SK-N-SH treated with all-trans-retinoic acid at 6 μM for 48 hours (cell line): ENCODE results near the gene BBS9.

ENCODE experiments used
- ATAC-seq: fragments of 200-7000 bp; cut with Tn5 transposase; 3 replicates; pipeline ENCODE4 v1.9.1; 2020; ENCODE audit warnings: mild to moderate bottlenecking, moderate library complexity
- ARNTL ChIP-seq: fragments of 450-650 bp; formaldehyde crosslinking; IDR thresholded peaks from 2 replicates; pipeline ENCODE4 v1.5.0; 2020; ENCODE audit warnings: low read depth, mild to moderate bottlenecking, moderate library complexity, borderline replicate concordance
- BACH2 ChIP-seq: fragments of 250-450 bp; sonication (Bioruptor Pico); IDR thresholded peaks from 2 replicates; pipeline ENCODE4 v1.9.0; 2021; ENCODE audit warnings: mild to moderate bottlenecking, borderline replicate concordance
- CREB5 ChIP-seq: fragments of 250-450 bp; sonication (Bioruptor Pico); IDR thresholded peaks from 2 replicates; pipeline ENCODE4 v1.5.1; 2020; ENCODE audit warnings: low read depth, mild to moderate bottlenecking, moderate library complexity
- CSDC2 ChIP-seq: fragments of 250-450 bp; sonication (Bioruptor Pico); IDR thresholded peaks from 2 replicates; pipeline ENCODE4 v1.5.0; 2020; ENCODE audit warnings: mild to moderate bottlenecking, moderate library complexity
- ESRRG ChIP-seq: fragments of 250-450 bp; sonication (Bioruptor Pico); IDR thresholded peaks from 2 replicates; pipeline ENCODE4 v1.6.1; 2021; ENCODE audit warnings: mild to moderate bottlenecking
- GLIS3 ChIP-seq: fragments of 250-450 bp; sonication (Bioruptor Pico); IDR thresholded peaks from 2 replicates; pipeline ENCODE4 v1.5.0; 2020; ENCODE audit warnings: mild to moderate bottlenecking, moderate library complexity
- ISL1 ChIP-seq: fragments of 250-450 bp; sonication (Bioruptor Pico); IDR thresholded peaks from 2 replicates; pipeline ENCODE4 v2.1.2; 2022; ENCODE audit warnings: mild to moderate bottlenecking, moderate library complexity
- OSR1 ChIP-seq: fragments of 250-450 bp; sonication (Bioruptor Pico); IDR thresholded peaks from 2 replicates; pipeline ENCODE4 v1.8.0; 2022; ENCODE audit warnings: moderate library complexity, mild to moderate bottlenecking, inconsistent platforms
- PATZ1 ChIP-seq: fragments of 250-450 bp; sonication (Bioruptor Pico); IDR thresholded peaks from 2 replicates; pipeline ENCODE4 v1.8.0; 2020; ENCODE audit warnings: mild to moderate bottlenecking, moderate library complexity, borderline replicate concordance
- PPARA ChIP-seq: fragments of 250-450 bp; sonication (Bioruptor Pico); IDR thresholded peaks from 2 replicates; pipeline ENCODE4 v1.5.0; 2020; ENCODE audit warnings: mild to moderate bottlenecking, borderline replicate concordance
- RARB ChIP-seq: fragments of 250-450 bp; sonication (Bioruptor Pico); IDR thresholded peaks from 2 replicates; pipeline ENCODE4 v1.8.0; 2021; ENCODE audit warnings: mild to moderate bottlenecking, moderate library complexity
- SNAI2 ChIP-seq: fragments of 250-450 bp; sonication (Bioruptor Pico); IDR thresholded peaks from 2 replicates; pipeline ENCODE4 v1.5.0; 2020; ENCODE audit warnings: mild to moderate bottlenecking, moderate library complexity
- TCF4 ChIP-seq: fragments of 250-450 bp; sonication (Bioruptor Pico); IDR thresholded peaks from 2 replicates; pipeline ENCODE4 v1.8.0; 2021; ENCODE audit warnings: mild to moderate bottlenecking, moderate library complexity, borderline replicate concordance
- TOX ChIP-seq: fragments of 250-450 bp; sonication (Bioruptor Pico); IDR thresholded peaks from 2 replicates; pipeline ENCODE4 v1.8.0; 2021; ENCODE audit warnings: mild to moderate bottlenecking, moderate library complexity, borderline replicate concordance
- TSHZ2 ChIP-seq: fragments of 250-450 bp; sonication (Bioruptor Pico); IDR thresholded peaks from 2 replicates; pipeline ENCODE4 v1.5.0; 2020; ENCODE audit warnings: mild to moderate bottlenecking, moderate library complexity
- ZC3H10 ChIP-seq: fragments of 250-450 bp; sonication (Bioruptor Pico); IDR thresholded peaks from 2 replicates; pipeline ENCODE4 v1.5.1; 2021; ENCODE audit warnings: mild to moderate bottlenecking, moderate library complexity
- ZFP3 ChIP-seq: fragments of 250-450 bp; sonication (Bioruptor Pico); IDR thresholded peaks from 2 replicates; pipeline ENCODE4 v1.5.0; 2020; ENCODE audit warnings: mild to moderate bottlenecking, moderate library complexity
- ZFP30 ChIP-seq: fragments of 450-650 bp; formaldehyde crosslinking; IDR thresholded peaks from 2 replicates; pipeline ENCODE4 v1.5.0; 2022; ENCODE audit warnings: mild to moderate bottlenecking, moderate library complexity
- ZNF565 ChIP-seq: fragments of 450-650 bp; formaldehyde crosslinking; conservative IDR thresholded peaks from 2 replicates; pipeline ENCODE4 v1.5.0; 2020; ENCODE audit warnings: low read depth, mild to moderate bottlenecking, moderate library complexity
- ZNF70 ChIP-seq: fragments of 450-650 bp; formaldehyde crosslinking; IDR thresholded peaks from 2 replicates; pipeline ENCODE4 v1.5.0; 2020; ENCODE audit warnings: mild to moderate bottlenecking, moderate library complexity
- ZNF8 ChIP-seq: fragments of 450-650 bp; formaldehyde crosslinking; IDR thresholded peaks from 2 replicates; pipeline ENCODE4 v1.5.0; 2020; ENCODE audit warnings: mild to moderate bottlenecking, moderate library complexity
- TF ChIP-seq, protein P1 (sequence below): fragments of 250-450 bp; sonication (Bioruptor Pico); IDR thresholded peaks from 2 replicates; pipeline ENCODE4 v1.8.0; 2021; ENCODE audit warnings: low read depth, mild to moderate bottlenecking, moderate library complexity, borderline replicate concordance

BBS9 gene

DNA sequence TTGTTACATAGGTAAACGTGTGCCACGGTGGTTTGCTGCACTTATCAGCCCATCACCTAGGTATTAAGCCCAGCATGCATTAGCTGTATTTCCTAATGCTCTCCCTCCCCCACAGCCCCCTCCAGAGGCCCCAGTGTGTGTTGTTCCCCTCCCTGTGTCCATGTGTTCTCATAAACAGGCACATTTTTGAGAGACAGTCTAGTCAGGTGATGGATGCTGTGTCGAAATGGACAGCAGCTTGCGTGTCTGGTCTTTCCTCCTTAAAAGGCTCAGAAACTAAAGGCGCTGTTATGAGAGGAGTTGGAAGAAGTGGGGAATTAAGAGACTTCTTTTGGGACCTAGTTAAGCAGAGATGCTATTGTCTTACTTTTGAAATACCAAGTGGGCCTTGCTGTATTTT, 296.0 kb downstream of the BBS9 start:
- no peak for ATAC-seq
- no peak for TF ChIP-seq PPARA (CRISPR knock-in tag)
- no peak for TF ChIP-seq ZFP3 (CRISPR knock-in tag)
- no peak for TF ChIP-seq BACH2
- TF ChIP-seq TOX (CRISPR knock-in tag) = no peak
- no peak for TF ChIP-seq TCF4 (CRISPR knock-in tag)
- TF ChIP-seq CREB5 (CRISPR knock-in tag) = no peak
- no peak for TF ChIP-seq GLIS3
- no peak for TF ChIP-seq OSR1 (CRISPR knock-in tag)
- TF ChIP-seq ZC3H10 (CRISPR knock-in tag) = no peak
- no peak for TF ChIP-seq ZNF70
- TF ChIP-seq SNAI2 (CRISPR knock-in tag) = no peak

- TF ChIP-seq ARNTL (CRISPR knock-in tag) (no peak), TCF4 (CRISPR knock-in tag) (no peak), ZC3H10 (CRISPR knock-in tag) (no peak), ISL1 (CRISPR knock-in tag) (no peak), PATZ1 (CRISPR knock-in tag) (no peak), SNAI2 (CRISPR knock-in tag) (no peak), TOX (CRISPR knock-in tag) (no peak), ZFP30 (CRISPR knock-in tag) (no peak), ZNF565 (CRISPR knock-in tag) (no peak), GLIS3 (no peak), ZNF70 (no peak)
- TF ChIP-seq, protein P1, sequence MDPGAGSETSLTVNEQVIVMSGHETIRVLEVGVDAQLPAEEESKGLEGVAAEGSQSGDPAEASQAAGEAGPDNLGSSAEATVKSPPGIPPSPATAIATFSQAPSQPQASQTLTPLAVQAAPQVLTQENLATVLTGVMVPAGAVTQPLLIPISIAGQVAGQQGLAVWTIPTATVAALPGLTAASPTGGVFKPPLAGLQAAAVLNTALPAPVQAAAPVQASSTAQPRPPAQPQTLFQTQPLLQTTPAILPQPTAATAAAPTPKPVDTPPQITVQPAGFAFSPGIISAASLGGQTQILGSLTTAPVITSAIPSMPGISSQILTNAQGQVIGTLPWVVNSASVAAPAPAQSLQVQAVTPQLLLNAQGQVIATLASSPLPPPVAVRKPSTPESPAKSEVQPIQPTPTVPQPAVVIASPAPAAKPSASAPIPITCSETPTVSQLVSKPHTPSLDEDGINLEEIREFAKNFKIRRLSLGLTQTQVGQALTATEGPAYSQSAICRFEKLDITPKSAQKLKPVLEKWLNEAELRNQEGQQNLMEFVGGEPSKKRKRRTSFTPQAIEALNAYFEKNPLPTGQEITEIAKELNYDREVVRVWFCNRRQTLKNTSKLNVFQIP (CRISPR knock-in tag) = no peak
Observed at GRCh38 chr7:33425929-33426678, 296.7 kb downstream of the BBS9 start.

GRCh38 chr7:33428415-33428814, 299.1 kb downstream of the BBS9 start:
- no peak for ATAC-seq
- no peak for TF ChIP-seq PATZ1 (CRISPR knock-in tag)
- TF ChIP-seq SNAI2 (CRISPR knock-in tag) = no peak
- no peak for TF ChIP-seq TOX (CRISPR knock-in tag)
- no peak for TF ChIP-seq RARB (CRISPR knock-in tag)
- no peak for TF ChIP-seq ZFP30 (CRISPR knock-in tag)
- no peak for TF ChIP-seq OSR1 (CRISPR knock-in tag)
- no peak for TF ChIP-seq TCF4 (CRISPR knock-in tag)
- no peak for TF ChIP-seq ZNF565 (CRISPR knock-in tag)
- no peak for TF ChIP-seq ZNF70
- TF ChIP-seq PPARA (CRISPR knock-in tag) = no peak
- no peak for TF ChIP-seq CSDC2 (CRISPR knock-in tag)
- no peak for TF ChIP-seq ARNTL (CRISPR knock-in tag)

More at GRCh38 chr7:33425929-33426678, 296.7 kb downstream of the BBS9 start:
- no peak for ATAC-seq

GRCh38 chr7:33431543-33431942, 302.2 kb downstream of the BBS9 start:
- no peak for ATAC-seq
- TF ChIP-seq OSR1 (CRISPR knock-in tag) (no peak), TSHZ2 (no peak), ZNF8 (CRISPR knock-in tag) (no peak), TCF4 (CRISPR knock-in tag) (no peak), GLIS3 (no peak), ZFP3 (CRISPR knock-in tag) (no peak), ARNTL (CRISPR knock-in tag) (no peak), ESRRG (CRISPR knock-in tag) (no peak), ZC3H10 (CRISPR knock-in tag) (no peak), RARB (CRISPR knock-in tag) (no peak), SNAI2 (CRISPR knock-in tag) (no peak), TOX (CRISPR knock-in tag) (no peak), ZNF565 (CRISPR knock-in tag) (no peak), PPARA (CRISPR knock-in tag) (no peak)
- TF ChIP-seq, protein P1 (CRISPR knock-in tag) = no peak
